Measurements from ENCODE around the gene PTPN11.
"Not testable (repeated sequence)": the region's sequence is repeated elsewhere in the genome, so short reads cannot be mapped to it uniquely, and the experiment has no call there.

The PTPN11 gene

DNA sequence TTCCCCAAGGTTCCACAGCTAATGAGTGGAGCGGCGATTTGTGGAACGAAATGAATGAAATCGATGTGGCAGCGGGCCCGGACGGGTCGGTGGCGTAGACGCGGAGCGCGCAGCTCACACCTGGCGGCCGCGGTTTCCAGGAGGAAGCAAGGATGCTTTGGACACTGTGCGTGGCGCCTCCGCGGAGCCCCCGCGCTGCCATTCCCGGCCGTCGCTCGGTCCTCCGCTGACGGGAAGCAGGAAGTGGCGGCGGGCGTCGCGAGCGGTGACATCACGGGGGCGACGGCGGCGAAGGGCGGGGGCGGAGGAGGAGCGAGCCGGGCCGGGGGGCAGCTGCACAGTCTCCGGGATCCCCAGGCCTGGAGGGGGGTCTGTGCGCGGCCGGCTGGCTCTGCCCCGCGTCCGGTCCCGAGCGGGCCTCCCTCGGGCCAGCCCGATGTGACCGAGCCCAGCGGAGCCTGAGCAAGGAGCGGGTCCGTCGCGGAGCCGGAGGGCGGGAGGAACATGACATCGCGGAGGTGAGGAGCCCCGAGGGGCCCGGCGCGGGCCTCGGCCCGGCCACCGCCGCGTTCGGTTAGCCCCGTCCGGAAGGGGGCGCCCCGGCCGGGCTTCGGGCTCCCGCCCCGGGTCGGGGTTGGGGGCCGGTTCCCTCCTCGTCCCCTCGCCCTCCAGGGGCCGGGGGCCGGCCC, at the start of gene PTPN11:
Gene PTPN11 (plus strand): TSS at position 340 of the 689 bp plus-strand sequence. CDS start 165 bp downstream, at position 505.
- peak; percentile 47 to 74 for DNase-seq

- DNase-seq: no peak
These were observed 48.5 kb upstream of the PTPN11 start for GRCh38 chr12:112370199-112370598.

DNA sequence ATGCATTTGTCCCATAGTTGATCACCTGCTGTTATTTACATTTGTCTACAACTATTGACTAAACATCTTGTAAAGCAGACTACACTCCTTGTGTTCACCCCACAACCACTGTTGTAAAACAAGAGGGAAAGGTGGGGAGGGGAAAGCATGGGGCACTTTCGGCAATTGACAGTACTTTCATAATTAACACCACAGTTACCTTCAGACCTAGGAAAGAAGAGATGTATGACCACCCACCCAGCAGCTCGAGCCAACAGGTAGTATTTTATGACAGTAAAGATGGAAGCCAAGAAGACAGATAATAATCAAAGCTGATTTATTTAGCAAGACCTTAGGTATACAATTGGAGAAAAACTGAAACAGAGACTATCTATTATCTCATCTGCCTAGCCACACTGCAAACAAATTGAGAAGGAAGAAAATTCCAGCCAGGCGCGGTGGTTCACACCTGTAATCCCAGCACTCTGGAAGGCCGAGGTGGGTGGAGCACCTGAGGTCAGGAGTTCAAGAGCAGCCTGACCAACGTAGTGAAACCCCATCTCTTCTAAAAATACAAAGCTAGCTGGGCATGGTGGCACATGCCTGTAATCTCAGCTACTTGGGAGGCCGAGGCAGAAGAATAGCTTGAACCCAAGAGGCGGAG, 47.8 kb upstream of the PTPN11 start:
- DNase-seq: no peak

GRCh38 chr12:112374166-112374740, 44.5 kb upstream of the PTPN11 start:
- DNase-seq: no peak

- no peak for DNase-seq
These were observed 43.6 kb upstream of the PTPN11 start for GRCh38 chr12:112375105-112375504.

DNA sequence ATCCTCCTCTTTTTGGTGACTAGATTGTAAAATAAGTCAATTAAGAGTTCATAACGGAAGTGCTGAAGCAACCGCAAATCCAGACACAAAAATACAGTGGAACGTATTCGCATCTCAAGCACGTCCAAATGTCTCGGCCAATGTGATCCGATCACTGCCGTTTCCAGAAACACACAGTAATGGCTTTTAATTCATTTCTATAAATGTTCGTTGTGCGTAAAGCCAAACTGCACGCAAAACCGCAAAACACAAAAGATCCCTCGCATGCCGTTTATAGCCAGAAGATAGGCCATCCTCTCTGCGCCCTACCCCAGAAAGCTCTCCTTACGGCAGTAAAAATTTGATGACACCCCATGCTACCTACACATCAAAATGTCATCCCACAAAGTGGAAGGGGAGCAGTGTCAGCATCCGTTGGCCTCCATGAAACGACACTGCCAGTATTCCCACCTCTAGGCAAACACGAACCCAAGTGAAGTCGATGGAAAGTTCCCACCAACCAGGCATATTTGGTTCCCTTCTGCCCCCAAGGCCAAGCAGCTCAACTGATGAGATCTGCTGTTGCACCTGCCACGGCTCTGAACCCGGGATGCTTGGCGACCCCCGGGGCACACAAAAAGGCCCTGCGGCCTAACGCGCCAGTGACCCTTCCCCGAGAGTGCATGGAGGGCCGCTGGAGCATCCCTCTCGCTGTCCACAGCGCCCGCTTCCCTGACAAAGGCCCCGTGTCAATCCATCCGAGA, 37.9 kb upstream of the PTPN11 start:
- no peak for DNase-seq

- no peak for DNase-seq
These were observed 37.3 kb upstream of the PTPN11 start for GRCh38 chr12:112381406-112381882.

GRCh38 chr12:112381883-112382796, 36.6 kb upstream of the PTPN11 start, which contains the start of gene HECTD4:
TSS of gene HECTD4 (minus strand) at chr12:112382431. CDS start at chr12:112382128, 303 bp downstream.
- peak; percentile 53 to 87 for DNase-seq

DNA sequence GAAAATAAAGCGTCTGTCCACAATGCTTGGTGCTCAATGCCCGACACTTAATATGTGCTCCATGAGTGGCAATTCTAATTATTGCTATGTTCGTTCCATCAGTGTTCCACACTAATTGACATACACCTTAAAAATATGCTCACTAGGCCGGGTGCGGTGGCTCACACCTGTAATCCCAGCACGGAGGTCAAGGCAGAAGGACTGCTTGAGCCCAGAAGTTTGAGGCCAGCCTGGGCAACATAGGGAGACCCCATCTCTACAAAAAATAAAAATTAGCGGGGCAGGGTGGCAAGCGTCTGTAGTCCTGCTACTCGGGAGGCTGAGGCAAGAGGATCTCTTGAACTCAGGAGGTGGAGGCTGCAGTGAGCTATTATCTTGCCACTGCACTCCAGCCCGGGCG, 35.9 kb upstream of the PTPN11 start:
- DNase-seq: no peak

DNA sequence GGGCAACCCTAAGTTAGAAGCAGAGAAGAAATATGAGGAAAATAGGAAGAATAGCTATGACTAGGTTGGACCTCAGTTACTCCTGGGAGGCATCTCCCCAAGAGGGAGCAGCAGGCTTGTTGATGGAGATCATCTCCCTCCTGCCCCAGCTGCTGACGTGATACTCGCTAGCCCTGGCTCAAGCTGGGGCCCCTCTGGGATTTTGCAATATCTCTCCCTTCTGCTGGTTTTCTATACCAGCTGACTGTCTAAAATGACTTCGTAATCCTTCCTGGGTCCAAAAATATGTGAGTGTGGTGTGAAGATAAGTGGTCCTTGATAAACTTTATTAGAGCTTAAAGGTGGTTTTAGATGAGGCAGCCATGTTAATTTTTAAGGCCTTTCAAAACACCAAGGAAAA, 32.0 kb upstream of the PTPN11 start:
- DNase-seq: no peak

DNA sequence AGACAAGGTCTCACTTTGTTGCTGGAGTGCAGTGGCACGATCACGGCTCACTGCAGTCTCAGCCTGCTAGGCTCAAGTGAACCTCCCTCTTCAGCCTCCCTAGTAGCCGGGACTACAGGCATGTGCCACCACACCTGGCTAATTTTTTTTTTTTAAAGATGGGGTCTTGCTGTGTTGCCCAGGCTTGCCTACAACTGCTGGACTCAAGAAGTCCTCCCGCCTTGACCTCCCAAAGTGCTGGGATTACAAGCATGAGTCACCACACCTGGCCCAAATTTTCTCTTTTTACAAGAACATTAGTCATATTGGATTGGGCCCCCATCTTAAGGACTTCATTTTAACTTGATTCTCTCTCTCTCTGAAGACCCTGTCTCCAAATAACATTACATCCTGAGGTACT, 29.5 kb upstream of the PTPN11 start:
- DNase-seq: no peak

GRCh38 chr12:112389922-112390654, 28.7 kb upstream of the PTPN11 start:
- DNase-seq: not testable (repeated sequence)

GRCh38 chr12:112393328-112393727, 25.4 kb upstream of the PTPN11 start:
- DNase-seq: no peak

- no peak for DNase-seq
These were observed 17.7 kb upstream of the PTPN11 start for GRCh38 chr12:112401054-112401453.

DNA sequence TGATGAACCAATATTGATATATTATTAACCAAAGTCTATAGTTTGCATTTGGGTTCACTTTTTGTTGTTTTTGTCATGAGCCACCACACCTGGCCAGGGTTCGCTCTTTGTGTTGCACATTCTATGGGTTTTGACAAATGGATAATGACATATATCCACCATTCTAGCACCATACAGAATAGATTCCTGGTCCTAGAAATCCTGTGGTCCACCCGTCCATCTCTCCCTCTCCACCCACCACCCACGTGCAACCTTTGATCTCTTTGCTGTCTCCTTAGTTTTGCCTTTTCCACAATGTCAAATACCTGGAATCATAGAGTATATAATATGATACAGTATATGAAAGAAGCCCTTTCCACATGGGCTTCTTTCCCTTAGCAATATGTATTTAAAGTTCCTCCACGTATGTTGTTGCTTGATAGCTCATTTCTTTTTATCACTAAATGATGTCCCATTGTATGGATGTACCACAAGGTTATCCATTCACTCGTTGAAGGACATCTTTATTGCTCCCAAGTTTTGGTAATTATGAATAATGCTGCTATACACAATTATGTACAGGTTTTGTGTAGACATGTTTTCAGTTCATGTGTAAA, 16.7 kb upstream of the PTPN11 start:
- DNase-seq: no peak

DNA sequence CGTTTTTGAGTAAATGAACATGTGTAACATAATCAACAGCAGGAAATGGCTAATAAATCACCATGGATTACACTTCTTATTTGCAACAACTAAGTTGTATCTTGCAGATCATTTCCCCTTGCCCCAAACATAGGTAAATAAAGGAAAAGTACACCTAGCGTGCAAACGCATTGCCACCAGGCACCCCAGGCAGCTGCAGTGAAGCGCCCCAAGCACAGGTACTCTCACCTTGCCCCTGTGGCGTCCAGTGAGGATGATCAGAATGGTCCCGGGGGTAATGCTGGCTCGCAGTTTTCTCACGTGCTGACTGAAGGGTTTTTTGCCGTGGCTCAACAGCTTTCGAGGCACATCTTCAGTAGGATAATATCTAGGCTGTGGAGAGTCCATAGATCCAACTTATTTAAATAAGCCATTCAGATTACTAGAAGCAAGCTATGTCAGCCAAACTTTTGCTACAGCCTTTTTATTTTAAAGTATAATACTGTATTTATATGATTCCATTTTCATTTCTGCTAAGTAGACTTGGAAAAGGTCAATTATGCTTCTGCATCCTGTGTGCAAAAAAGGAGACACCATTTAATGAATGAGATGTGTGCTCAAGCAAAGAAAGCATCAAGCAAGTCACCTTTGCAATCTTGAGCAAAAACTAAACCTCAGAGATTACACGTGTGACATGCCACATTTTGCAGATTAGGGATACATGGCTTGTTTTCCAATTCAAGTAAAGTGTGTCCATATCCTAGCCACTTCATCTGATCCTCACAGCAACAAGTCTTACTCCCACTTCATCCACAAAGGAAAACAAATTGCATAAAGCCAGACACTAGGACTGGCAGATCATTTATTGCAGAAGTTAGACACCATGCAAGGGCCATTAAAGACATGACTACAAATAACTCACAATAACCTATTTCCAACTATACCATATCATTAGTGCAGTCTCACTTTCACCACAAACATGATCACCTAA, 11.9 kb upstream of the PTPN11 start:
- DNase-seq: no peak

- DNase-seq: not testable (repeated sequence)
These were observed 11.1 kb upstream of the PTPN11 start for GRCh38 chr12:112407683-112408082.

- peak in 1 of 2 experiments; percentile 38 for DNase-seq
These were observed 10.1 kb upstream of the PTPN11 start for GRCh38 chr12:112408621-112409020.

DNA sequence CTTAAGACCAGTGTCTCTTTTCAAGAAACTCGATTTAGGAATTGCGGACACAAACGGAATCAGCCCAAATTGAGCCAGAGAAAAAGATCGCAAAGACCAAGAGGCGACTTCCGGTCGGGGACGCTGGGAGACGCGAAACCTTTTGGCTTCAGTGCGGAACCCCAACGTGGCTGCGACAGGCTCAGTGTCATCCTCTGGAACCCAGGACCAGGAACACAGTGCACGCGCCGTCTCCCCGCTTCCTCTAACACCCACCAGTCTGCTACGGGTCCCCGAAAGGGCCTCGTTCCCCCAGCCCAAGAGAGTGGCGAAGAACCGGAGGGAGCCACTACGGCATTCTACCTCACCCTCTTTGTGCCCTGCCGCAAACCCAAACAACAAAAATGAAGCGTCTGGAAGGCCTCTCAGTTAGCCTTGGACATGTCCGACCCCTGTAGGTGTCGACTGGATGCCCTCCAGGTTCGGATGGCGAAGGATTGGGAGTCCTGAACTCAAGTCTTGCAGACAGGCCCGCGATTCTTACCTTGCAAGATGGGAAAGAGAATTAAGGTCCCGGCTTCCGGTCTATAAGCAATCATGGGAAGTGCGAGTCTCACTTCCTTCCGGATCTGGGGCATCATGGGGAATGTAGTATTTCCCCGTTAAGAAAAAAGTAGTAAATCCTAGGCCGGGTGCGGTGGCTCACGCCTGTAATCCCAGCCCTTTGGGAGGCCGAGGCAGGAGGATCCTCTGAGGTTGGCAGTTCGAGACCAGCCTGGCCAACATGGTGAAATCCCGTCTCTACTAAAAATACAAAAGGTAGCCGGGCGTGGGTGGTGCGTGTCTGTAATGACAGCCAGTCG, 9.5 kb upstream of the PTPN11 start, which contains the start of gene RPL6:
Gene RPL6 (minus strand): TSS at position 542 of the 842 bp plus-strand sequence. CDS start 949 bp downstream, outside the sequence.
- peak; percentile 90 to 92 for DNase-seq

All from SW 1271 (cell line).